Fibroblast of lung (primary cell): ENCODE data around the gene PCDH7.
A peak's percentile ranks its signal among the peaks of the same experiment; 100 is the strongest.

Experiments used
- CTCF ChIP-seq, 2 donors: IDR thresholded peaks in 1 of 2; conservative IDR thresholded peaks in 1 of 2; 1 replicate in 1 of 2; 2 replicates in 1 of 2; pipeline ENCODE4 v1.5.1; 2011 to 2012; ENCODE audit warnings: low read length in 2 of 2, control low read depth in 1 of 2, inconsistent platforms in 1 of 2, low read depth in 1 of 2, mild to moderate bottlenecking in 1 of 2
- EZH2 ChIP-seq: IDR thresholded peaks from 2 replicates; pipeline ENCODE4 v1.5.1; 2012; ENCODE audit warnings: low read length, control low read depth, mild to moderate bottlenecking; ENCODE audit errors: missing control alignments

DNA sequence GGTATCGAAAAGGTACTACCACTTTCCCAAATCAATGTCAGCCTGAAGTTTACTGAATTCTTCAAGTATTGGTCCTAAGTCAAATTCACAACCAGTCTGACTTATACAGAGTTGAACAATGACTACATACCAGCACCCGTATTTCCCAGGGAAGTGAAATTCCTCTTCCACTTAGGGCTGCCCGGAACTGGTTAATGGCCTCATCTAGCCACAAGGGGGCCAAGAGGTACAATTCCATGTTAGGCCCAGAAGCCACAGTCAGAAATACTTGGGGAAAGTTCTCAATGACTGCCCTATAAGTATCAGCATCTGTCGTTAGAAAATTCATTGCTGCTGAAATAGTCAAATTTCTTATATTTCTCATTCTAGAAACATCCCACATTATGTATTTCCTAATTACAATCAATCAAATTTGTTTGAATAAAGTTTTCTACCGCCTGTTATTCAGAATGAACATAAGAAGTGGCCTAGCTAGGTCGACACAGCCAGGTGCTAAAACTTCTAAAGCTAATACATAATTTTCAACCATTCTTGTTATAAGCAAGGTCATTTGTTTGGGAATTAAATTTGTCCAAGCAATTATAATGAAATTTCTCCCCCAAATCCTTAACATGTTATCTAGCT, 5.6 kb upstream of the PCDH7 start:
- TF ChIP-seq CTCF (conservative IDR thresholded peaks at IDR 0.05 in 1 of 2, IDR thresholded peaks at IDR 0.05 in 1 of 2; ENCODE audit: low read depth in 1 of 2, low read length in 2 of 2) = peak; percentile 73 to 92
- TF ChIP-seq EZH2 = no peak
